Lower lobe of right lung (tissue), 2 donors: ENCODE measurements around the gene DPYSL4. TPM values are rescaled to one million over a fixed set of nuclear protein-coding genes. Genes with fewer than 3 reads are reported as not detected.
A peak's percentile ranks its signal among the peaks of the same experiment; 100 is the strongest.

Source experiments
- ATAC-seq, 2 donors: fragments of 200-7000 bp; cut with Tn5 transposase; one replicate each; pipeline ENCODE4 v1.9.1; 2020 to 2022; ENCODE audit warnings: mild to moderate bottlenecking in 2 of 2, moderate library complexity in 2 of 2
- DNase-seq: peaks from one replicate; pipeline ENCODE4 v3.0.0-alpha.2; 2020
- H3K27ac ChIP-seq: fragments of 200-600 bp; one replicate; pipeline ENCODE4 v1.8.0; 2022
- H3K27me3 ChIP-seq: fragments of 200-600 bp; one replicate; pipeline ENCODE4 v1.8.0; 2022; ENCODE audit warnings: low read depth
- H3K36me3 ChIP-seq: fragments of 200-600 bp; one replicate; pipeline ENCODE4 v1.8.0; 2022; ENCODE audit warnings: mild to moderate bottlenecking
- H3K4me1 ChIP-seq: fragments of 200-600 bp; one replicate; pipeline ENCODE4 v1.8.0; 2022
- H3K4me3 ChIP-seq: fragments of 200-600 bp; one replicate; pipeline ENCODE4 v1.8.0; 2022; ENCODE audit warnings: mild to moderate bottlenecking
- H3K9me3 ChIP-seq: fragments of 200-600 bp; one replicate; pipeline ENCODE4 v1.8.0; 2022
- intact Hi-C: fragments of 100-400 bp; cut with DNase I; formaldehyde crosslinking; loops from one replicate; pipeline ENCODE4 v1.11.0; 2022
- total RNA-seq: library from RNA; stranded (reverse); fragmentation: NEBNext Ultra II Directional; extraction: Animal tissue kit (Norgen Biotek cat#: 25700); gene quantifications from one replicate; pipeline ENCODE4 v1.2.1, GENCODE V29; 2021
- TF ChIP-seq, protein P1 (sequence below): fragments of 200-600 bp; IDR thresholded peaks from one replicate; pipeline ENCODE4 v1.8.0; 2022; ENCODE audit warnings: antibody characterized with exemption, mild to moderate bottlenecking
- donor health status: DM: no; HTN: yes; CAD: no; lungs with severe emphysema.

The DPYSL4 gene
- total RNA-seq, 1 donor from 2014 or later: 2.1 TPM

DNA sequence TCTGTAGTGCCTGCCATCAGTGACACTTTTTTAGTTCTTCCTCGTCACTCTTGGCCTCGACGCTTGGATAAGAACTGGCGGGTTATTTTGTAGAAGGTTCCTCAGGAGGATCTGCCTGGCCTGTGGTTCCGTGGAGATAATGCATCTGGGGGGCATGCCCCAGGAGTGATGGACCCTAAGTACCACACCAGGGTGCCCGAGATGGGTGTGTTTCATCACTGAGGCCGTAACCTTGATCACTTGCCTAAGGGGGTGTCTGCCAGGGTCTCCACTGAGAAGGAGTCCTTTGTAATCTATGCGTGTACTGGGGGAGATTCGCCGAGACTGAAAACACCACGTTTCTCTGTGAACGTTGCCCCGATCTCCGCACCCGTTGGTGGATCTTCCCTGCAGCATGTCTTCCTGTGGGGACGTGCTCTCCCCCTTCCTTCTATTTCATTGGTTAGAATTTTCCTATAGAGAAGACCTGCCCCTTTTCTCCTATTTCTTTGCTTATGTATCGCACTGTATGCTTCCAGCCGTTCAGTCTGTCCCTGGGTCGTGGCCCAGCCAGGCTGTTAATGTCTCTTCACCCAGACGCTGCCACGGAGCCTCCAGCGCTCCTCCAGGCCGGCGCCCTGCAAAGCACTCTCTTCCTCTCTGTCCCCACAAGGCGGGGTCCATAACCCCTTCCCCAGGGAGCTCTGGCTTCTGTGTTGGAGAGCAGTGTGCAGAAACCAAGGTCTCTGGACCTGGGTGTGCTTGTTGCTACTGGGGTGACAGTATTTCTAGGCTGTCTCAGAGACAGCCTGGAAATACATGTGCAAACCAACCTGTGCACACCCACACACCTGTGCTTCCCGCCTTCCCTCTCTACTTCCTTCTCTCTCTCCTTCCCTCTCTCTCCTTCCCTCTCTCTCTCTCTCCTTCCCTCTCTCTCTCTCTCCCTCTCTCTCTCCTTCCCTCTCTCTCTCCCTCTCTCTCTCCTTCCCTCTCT is 14.4 kb upstream of the DPYSL4 start:
- no peak overlapping the region for H3K4me3 ChIP-seq
- H3K36me3 ChIP-seq: no peaks in the 10 kb centered on the region
- ATAC-seq: no peak
- no peak overlapping the region for H3K27ac ChIP-seq
- DNase-seq: peak; percentile 34
- TF ChIP-seq, protein P1, sequence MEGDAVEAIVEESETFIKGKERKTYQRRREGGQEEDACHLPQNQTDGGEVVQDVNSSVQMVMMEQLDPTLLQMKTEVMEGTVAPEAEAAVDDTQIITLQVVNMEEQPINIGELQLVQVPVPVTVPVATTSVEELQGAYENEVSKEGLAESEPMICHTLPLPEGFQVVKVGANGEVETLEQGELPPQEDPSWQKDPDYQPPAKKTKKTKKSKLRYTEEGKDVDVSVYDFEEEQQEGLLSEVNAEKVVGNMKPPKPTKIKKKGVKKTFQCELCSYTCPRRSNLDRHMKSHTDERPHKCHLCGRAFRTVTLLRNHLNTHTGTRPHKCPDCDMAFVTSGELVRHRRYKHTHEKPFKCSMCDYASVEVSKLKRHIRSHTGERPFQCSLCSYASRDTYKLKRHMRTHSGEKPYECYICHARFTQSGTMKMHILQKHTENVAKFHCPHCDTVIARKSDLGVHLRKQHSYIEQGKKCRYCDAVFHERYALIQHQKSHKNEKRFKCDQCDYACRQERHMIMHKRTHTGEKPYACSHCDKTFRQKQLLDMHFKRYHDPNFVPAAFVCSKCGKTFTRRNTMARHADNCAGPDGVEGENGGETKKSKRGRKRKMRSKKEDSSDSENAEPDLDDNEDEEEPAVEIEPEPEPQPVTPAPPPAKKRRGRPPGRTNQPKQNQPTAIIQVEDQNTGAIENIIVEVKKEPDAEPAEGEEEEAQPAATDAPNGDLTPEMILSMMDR: no peak
- H3K27me3 ChIP-seq: peaks cover 16% of the 10 kb centered on the region
- no peaks in the 10 kb centered on the region for H3K9me3 ChIP-seq
- no peaks in the 10 kb centered on the region for H3K4me1 ChIP-seq
- intact Hi-C loops: no loop called here

DNA sequence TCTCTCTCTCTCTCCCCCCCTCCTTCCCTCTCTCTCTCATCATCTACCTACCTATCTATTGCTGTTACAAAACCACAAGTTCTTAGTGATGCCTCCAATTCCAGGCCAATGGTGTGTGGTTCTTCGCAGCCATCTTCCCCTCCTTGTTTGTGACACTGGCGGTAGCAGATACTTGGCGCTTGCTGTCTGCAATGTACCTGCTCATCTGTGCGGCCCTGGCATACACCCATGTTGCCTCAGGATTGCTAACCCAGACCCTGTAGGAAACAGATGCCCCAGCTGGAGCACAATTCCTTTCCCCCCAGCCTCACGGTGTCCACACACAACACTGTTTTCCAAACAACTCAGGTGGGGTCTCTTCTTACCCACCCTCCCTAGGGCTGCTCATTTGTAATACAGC is 13.6 kb upstream of the DPYSL4 start:
- Histone ChIP-seq H3K9me3 (no peaks in the 10 kb centered on the region), H3K36me3 (no peaks in the 10 kb centered on the region), H3K4me1 (no peaks in the 10 kb centered on the region), H3K27me3 (peaks cover 19% of the 10 kb centered on the region), H3K4me3 (no peak overlapping the region), H3K27ac (no peak overlapping the region)
- intact Hi-C loops: no loop called here
- TF ChIP-seq, protein P1: no peak
- ATAC-seq: no peak
- no peak for DNase-seq

DNA sequence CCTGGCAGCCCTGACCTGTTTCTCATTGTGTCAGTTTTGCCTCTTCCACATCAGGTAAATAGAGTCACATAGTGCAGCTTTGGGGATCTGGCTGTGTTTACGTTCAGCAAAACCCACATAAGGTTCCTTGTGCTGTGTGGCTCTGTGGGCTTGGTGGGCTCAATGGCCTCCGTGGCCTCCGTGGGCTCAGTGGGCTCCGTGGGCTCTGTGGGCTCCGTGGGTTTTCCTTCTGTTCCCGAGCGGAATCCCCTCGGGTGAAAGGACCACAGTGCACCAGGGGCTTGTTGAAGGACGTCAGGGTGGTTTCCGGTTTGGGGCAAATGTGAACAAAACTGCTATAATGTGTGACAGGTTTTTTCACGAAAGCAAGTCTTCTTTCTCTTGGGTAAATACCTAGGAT is 12.5 kb upstream of the DPYSL4 start:
- intact Hi-C loops: no loop called here
- H3K27me3 ChIP-seq: peaks cover 28% of the 10 kb centered on the region
- no peaks in the 10 kb centered on the region for H3K36me3 ChIP-seq
- DNase-seq (no peak), ATAC-seq (no peak)
- H3K27ac ChIP-seq: no peak overlapping the region
- no peaks in the 10 kb centered on the region for H3K9me3 ChIP-seq
- no peaks in the 10 kb centered on the region for H3K4me1 ChIP-seq
- no peak overlapping the region for H3K4me3 ChIP-seq
- TF ChIP-seq, protein P1: no peak

DNA sequence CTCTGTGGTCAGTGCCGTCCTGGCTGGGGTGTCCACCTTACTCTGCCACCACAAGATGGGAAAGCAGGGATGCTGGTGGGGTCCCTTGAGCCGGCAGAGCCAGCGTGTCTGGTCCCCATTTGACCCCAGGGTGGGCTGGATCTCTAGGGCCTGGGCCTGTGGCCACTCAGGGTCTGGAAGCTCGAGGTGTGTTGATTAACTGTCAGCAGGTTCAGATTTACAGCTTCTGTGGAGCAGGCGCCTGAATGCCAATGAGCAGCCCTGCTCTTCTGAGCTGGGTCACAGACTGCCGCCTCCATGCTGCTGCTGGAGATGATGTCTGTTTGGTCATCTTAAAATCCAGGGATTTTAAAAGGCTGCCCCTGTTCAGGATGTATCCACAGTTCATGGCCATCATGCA is 11.3 kb upstream of the DPYSL4 start:
- Histone ChIP-seq H3K4me3 (no peak overlapping the region), H3K9me3 (no peaks in the 10 kb centered on the region), H3K4me1 (no peaks in the 10 kb centered on the region), H3K36me3 (no peaks in the 10 kb centered on the region), H3K27ac (no peak overlapping the region), H3K27me3 (peaks cover 30% of the 10 kb centered on the region)
- DNase-seq (no peak), ATAC-seq (no peak)
- TF ChIP-seq, protein P1: no peak
- intact Hi-C loops: no loop called here

DNA sequence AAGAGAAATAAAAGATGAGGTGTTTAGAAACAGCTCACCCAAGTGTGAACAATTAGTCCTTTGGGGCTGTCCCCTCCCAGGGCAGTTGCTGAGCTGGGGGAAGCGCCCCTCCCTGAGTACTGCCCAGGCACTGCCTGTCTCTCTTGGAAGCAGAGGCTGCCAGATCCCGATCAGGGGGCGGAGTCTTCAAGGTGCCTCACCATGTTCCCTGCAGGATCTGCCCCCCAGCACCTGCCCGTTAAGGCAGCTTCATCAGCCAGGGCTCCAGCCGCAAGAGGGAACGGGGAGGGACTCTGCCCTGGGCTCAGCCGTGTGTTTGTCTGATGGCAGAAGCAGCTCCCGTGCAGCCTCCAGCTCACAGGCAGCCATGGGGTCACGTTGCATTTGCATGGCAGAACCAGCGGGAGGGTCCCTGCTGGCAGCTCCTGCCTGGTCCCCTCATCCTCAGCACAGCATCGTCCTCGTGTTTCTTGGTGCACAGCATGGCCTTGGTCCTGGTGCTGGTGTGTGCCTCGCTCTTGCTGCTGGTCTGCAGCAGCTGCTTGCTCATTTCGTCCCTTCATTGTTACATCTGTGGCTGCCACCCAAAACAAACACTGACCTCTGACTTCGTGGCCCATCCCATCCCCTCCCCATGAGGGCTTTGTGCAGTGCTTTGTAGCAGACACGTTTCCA is 10.7 kb upstream of the DPYSL4 start:
- no peak for DNase-seq
- intact Hi-C loops: no loop called here

More for the DNA sequence above, 10.7 kb upstream of the DPYSL4 start:
- no peaks in the 10 kb centered on the region for H3K9me3 ChIP-seq
- TF ChIP-seq, protein P1: no peak
- peaks cover 30% of the 10 kb centered on the region for H3K27me3 ChIP-seq
- H3K27ac ChIP-seq: no peak overlapping the region
- no peak for ATAC-seq
- no peaks in the 10 kb centered on the region for H3K4me1 ChIP-seq
- no peak overlapping the region for H3K4me3 ChIP-seq
- H3K36me3 ChIP-seq: no peaks in the 10 kb centered on the region
